ENCODE data around the gene ABCA13. TPM values are rescaled to one million over a fixed set of nuclear protein-coding genes. Genes with fewer than 3 reads are reported as not detected.

The ABCA13 gene
- polyA plus RNA-seq, 3 donors: 0.10 to 0.41 (median 0.37) TPM

DNA sequence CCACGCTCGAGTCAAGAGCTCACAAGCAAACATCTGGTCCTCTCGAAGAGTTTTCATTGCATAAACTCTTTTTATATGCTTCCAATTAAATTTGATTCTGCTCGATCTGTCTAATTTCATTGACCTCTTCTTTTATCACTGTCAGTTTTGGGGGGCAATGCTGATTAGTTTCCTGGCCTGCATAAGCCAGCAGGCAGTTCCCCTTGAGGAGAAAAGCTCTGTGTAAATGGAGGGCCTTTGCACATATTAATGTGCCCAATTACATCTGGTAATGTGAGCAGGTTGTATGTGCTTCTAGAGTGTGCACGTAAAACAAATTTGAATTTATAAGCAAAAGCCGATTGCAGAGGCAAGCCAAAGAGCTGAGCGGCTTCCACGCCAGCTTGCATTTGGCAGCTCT is 210.3 kb downstream of the ABCA13 start:
- H4K20me1 ChIP-seq (ENCODE audit: insufficient read depth, low read length): no peaks in the 10 kb centered on the region
- no peaks in the 10 kb centered on the region for H3K27me3 ChIP-seq (ENCODE audit: control insufficient read depth in 2 of 2, insufficient read depth in 2 of 2, low read length in 2 of 2)
- DNase-seq: no peak
- peaks cover 0 to 5% of the 10 kb centered on the region in 2 donors for H3K4me1 ChIP-seq (ENCODE audit: control insufficient read depth in 1 of 2, insufficient read depth in 2 of 2, low read length in 2 of 2)
- Mint-ChIP-seq H3K4me1 (peaks cover 7% of the 10 kb centered on the region), H3K27me3 (ENCODE audit: low read depth in 3 of 3) (no peaks in the 10 kb centered on the region), H3K4me3 (no peak overlapping the region), H3K27ac (peak overlapping the region in 1 of 7 donors; percentile 84), H3K9me3 (peaks cover 0 to 2% (median 0%) of the 10 kb centered on the region in 7 donors), H3K36me3 (peaks cover 0 to 2% of the 10 kb centered on the region in 2 donors)
- no peaks in the 10 kb centered on the region for H3K79me2 ChIP-seq (ENCODE audit: insufficient read depth, low read length)
- H3K36me3 ChIP-seq (replicated peaks in 1 of 2; ENCODE audit: control insufficient read depth in 1 of 2, insufficient read depth in 2 of 2, low read length in 2 of 2): no peaks in the 10 kb centered on the region
- TF ChIP-seq, protein P1, sequence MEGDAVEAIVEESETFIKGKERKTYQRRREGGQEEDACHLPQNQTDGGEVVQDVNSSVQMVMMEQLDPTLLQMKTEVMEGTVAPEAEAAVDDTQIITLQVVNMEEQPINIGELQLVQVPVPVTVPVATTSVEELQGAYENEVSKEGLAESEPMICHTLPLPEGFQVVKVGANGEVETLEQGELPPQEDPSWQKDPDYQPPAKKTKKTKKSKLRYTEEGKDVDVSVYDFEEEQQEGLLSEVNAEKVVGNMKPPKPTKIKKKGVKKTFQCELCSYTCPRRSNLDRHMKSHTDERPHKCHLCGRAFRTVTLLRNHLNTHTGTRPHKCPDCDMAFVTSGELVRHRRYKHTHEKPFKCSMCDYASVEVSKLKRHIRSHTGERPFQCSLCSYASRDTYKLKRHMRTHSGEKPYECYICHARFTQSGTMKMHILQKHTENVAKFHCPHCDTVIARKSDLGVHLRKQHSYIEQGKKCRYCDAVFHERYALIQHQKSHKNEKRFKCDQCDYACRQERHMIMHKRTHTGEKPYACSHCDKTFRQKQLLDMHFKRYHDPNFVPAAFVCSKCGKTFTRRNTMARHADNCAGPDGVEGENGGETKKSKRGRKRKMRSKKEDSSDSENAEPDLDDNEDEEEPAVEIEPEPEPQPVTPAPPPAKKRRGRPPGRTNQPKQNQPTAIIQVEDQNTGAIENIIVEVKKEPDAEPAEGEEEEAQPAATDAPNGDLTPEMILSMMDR (IDR thresholded peaks at IDR 0.05): no peak
- intact Hi-C loops (cut with micrococcal nuclease): no loop called here
- H3K4me2 ChIP-seq (replicated peaks; ENCODE audit: extremely low read depth, low read length, poor library complexity, severe bottlenecking): no peak overlapping the region
- H3K9ac ChIP-seq (ENCODE audit: insufficient read depth, low read length, poor library complexity, severe bottlenecking): no peak overlapping the region
- WGBS (ENCODE audit: insufficient coverage): 100% methylated on average over 3 of the region's 8 CpGs
- no peak overlapping the region for H2AFZ ChIP-seq (ENCODE audit: insufficient read depth, low read depth, low read length, poor library complexity, severe bottlenecking)
- no peak overlapping the region for H3K4me3 ChIP-seq (replicated peaks in 1 of 3; ENCODE audit: low read depth in 2 of 3, low read length in 3 of 3)
- no peak overlapping the region for H3K27ac ChIP-seq (ENCODE audit: low read depth in 1 of 2, low read length in 2 of 2)
- H3K9me3 ChIP-seq (replicated peaks in 1 of 2; ENCODE audit: control insufficient read depth in 1 of 2, insufficient read depth in 1 of 2, low read length in 2 of 2): no peaks in the 10 kb centered on the region

DNA sequence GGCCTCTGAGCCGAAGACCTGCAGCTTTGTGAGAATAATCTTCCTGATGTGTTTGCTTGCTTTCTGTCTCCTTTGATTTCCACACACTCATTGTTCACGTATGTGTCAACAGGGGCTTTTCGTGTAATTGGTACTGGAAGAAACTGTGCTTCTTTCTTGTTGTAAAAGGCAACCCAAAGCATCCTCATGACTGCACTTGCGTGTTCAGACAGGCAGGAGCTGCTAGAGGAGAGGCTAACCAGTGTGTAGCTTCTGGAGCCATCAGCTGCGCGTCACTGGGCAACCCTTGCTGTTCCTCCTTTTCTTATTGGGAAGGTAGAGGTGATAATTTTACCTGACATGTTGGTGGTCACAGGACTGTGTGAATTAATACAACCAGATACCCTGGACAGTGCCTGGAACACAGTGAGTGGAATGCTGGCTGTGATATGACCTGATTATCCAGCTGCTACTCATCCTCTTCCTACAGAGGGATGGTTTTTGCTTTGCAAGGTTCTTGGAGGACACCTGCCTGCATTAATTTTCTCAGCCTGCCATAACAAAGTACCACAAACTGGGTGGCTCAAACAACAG is 213.0 kb downstream of the ABCA13 start:
- WGBS (ENCODE audit: insufficient coverage): no CpG with 5 or more reads among the region's 6 CpGs
- Mint-ChIP-seq H3K4me1 (peaks cover 25% of the 10 kb centered on the region), H3K27ac (no peak overlapping the region), H3K4me3 (no peak overlapping the region), H3K9me3 (peaks cover 0 to 2% (median 0%) of the 10 kb centered on the region in 7 donors), H3K27me3 (ENCODE audit: low read depth in 3 of 3) (no peaks in the 10 kb centered on the region), H3K36me3 (peaks cover 0 to 2% of the 10 kb centered on the region in 2 donors)
- no peaks in the 10 kb centered on the region for H3K27me3 ChIP-seq (ENCODE audit: control insufficient read depth in 2 of 2, insufficient read depth in 2 of 2, low read length in 2 of 2)
- H3K27ac ChIP-seq (ENCODE audit: low read depth in 1 of 2, low read length in 2 of 2): no peak overlapping the region
- H3K4me3 ChIP-seq (replicated peaks in 1 of 3; ENCODE audit: low read depth in 2 of 3, low read length in 3 of 3): no peak overlapping the region
- no peaks in the 10 kb centered on the region for H4K20me1 ChIP-seq (ENCODE audit: insufficient read depth, low read length)
- H3K4me2 ChIP-seq (replicated peaks; ENCODE audit: extremely low read depth, low read length, poor library complexity, severe bottlenecking): no peak overlapping the region
- TF ChIP-seq, protein P1 (IDR thresholded peaks at IDR 0.05): no peak
- H3K36me3 ChIP-seq (replicated peaks in 1 of 2; ENCODE audit: control insufficient read depth in 1 of 2, insufficient read depth in 2 of 2, low read length in 2 of 2): no peaks in the 10 kb centered on the region
- peak in 1 of 3 donors; percentile 16 for DNase-seq
- intact Hi-C loops (cut with micrococcal nuclease): no loop called here
- H3K9ac ChIP-seq (ENCODE audit: insufficient read depth, low read length, poor library complexity, severe bottlenecking): no peak overlapping the region
- H3K4me1 ChIP-seq (ENCODE audit: control insufficient read depth in 1 of 2, insufficient read depth in 2 of 2, low read length in 2 of 2): peaks cover 16 to 24% of the 10 kb centered on the region in 2 donors
- H3K9me3 ChIP-seq (replicated peaks in 1 of 2; ENCODE audit: control insufficient read depth in 1 of 2, insufficient read depth in 1 of 2, low read length in 2 of 2): no peaks in the 10 kb centered on the region
- H2AFZ ChIP-seq (ENCODE audit: insufficient read depth, low read depth, low read length, poor library complexity, severe bottlenecking): no peak overlapping the region
- H3K79me2 ChIP-seq (ENCODE audit: insufficient read depth, low read length): no peaks in the 10 kb centered on the region
